Stimulated activated CD4-positive, alpha-beta T cell treated with anti-CD3 and anti-CD28 coated beads, Interleukin-4, amount 100 ng/mL, for 48 hours (primary cell): Measurements from ENCODE around the gene ONECUT3.
A peak's percentile ranks its signal among the peaks of the same experiment; 100 is the strongest.

Source experiments
- DNase-seq, 2 donors: peaks; one replicate each; pipeline ENCODE4 v3.0.0-alpha.2; 2020; ENCODE audit warnings: low read depth in 2 of 2

ONECUT3 gene

DNA sequence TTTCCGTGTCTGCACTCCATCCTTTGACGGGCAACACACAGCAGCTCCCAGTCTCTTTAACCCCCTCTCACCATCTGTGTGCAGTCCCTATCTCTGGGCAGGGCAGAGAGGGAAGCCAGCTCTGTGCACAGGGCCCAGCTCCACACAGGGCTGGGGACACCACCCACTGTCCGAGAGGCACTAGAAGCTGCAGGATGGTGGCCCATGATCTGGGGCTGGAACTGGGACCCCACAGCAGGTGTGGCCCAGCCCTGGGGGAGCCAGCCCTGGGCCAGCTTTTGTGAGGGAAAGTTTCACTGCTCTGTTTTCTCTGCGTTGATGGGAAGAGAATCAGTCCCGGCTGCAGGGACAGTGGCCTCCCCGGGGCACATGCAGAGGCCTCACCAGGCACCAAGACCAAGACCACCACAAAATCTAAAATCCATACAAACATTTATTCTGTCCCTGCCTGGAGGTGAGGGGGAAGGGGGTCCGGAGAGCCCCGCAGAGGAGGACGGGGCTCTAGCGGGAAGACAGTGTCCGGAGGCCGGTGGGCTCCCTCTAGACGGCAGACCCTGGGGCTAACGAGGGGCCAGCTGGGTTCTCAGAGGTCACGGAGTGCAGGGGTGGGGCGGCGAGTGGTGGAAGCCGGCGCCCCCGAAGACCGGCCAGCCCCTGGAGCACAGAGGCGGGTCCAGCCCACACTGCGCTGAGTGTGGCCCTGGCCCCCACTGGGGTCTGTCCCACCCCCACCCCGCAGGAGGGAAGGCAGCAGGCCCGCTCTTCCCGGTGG lies 61.7 kb downstream of the ONECUT3 start:
- no peak for DNase-seq

DNA sequence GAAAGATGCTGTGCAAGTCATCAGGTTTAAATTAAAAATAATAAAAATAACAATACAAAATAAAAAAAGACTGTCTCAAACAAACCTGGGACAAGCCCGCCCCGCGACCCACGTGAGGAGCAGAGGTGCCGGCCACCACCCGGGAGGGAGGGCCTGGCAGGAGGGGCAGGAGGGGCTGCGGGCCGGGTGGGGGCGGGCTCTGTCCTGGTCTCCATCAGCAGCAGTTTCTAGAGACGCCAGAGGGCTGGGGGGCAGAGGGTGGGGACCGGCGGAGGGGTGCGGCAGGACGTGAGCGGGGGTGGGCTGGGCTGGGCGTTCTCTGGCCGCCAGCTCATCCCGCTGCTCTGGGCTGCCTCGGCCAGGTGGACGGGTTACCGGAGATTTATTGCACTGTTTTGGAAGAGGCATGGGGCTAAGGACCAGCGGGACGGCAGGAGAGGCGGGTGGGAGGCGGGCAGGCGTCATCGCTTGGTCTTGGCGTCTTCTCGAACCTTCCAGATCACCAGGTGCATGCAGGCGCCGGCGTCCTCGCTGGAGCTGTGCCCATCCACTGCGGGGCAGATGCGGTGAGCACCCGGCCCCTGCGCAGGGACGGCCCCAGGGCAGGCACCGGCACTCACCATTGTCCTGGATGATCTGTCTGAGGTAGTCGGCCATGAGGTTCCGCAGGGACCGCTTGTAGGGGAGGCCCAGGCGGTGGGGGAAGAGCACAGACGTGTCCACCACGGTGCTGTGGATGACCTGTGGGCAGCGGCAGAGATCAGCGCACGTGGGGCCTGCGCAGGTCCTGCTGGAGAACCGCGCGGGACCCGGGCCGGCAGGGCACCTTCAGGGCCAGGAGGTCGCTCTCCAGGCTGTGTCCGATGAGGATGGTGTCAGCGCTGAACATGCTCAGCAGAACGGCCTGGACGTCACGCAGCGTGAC lies 62.6 kb downstream of the ONECUT3 start:
- DNase-seq: no peak

DNA sequence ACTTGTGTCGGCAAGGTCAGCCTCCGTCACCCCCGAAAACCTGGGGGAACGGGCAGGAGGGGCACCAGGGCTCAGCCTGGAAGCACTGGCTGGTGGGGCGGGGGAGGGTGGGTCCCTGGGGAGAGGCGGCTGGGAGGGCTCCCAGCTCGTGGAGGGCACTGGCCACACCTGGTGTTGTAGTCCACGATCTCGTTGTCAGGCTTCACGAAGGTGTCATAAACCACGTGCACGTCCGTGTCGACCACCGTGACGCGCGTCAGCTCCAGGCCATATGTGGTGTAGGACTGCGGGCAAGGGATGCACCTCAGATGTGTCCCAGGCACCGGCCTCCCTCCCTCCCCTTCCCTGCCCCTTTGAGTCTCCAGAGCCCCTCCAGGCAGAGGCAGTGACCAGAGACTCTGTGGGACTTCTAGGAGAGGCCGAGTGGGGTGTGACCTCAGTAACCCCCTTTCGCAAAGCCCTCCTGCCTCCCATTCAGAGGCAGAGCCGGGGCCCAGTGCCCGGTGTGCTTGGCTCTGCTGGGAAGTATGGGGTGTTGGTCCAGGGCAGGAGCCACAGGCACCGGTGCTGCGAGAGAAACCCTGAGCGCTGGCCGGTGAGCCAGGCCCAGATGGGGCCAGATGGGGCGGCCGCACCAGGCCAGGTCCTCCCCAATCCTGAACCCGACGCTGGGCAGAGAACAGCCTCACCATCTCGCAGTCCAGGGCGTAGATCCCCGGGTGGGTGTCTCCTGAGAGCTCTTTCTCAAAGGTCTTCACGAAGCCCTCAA lies 63.4 kb downstream of the ONECUT3 start:
- DNase-seq: no peak

DNA sequence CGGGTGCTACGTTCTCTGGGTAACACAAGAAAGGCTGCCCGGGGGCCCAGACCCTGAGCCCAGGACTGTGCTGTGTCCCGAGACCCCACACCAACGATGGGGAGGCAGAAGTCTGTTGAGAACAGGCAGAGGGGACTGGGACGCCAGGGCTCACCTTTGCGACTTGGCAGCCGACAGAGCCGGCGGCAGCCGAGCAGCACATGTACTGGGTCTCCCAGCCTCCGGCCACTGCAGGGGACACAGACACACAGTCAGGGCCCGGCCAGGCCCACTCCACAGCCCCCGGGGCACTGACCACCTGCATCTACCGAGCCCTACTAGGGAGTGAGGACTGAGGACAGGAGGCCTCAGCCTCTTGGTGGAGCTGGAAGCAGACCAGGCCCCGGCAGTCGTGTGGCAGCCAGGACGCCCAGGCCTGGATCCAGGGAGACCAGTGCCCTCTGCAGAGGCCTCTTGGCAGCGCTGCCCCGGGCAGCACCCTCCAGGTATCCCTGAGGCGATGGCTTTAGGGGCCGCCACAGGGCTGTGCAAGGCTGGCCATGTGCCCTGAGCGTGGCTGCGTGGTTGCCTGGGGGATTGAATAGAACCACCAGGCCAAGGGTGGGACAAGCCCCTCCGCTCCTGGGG lies 64.4 kb downstream of the ONECUT3 start:
- no peak for DNase-seq

DNA sequence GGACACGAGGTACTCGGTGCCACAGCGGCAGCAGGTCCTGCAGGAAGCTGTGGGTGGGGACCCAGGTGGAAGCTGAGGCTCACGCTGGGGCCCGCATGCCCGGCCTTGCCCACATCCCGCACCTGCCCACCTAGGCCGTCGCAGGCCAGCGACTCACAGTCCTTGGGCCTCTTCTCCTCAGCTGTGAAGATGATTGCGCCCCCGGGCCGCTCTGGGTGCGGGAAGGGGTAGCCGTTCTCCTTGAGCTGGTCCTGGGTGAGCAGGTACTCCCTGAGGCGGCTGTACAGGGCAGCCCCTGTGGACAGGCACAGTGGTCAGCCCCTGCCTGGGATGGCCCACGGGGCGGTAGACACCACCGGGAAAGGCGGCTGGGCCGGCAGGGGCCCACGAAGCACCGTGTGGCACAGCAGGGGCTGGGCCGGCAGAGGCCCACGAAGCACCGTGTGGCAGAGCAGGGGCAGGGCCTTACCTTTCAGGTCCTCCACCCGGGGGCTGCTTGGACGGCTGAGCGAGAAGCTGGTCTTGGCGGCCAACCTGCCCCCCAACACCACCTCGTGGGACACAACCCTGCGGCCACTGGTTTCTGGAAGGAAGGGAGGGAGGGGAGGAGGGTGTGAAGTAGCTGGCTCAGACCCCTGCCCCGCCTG lies 65.4 kb downstream of the ONECUT3 start:
- no peak for DNase-seq

DNA sequence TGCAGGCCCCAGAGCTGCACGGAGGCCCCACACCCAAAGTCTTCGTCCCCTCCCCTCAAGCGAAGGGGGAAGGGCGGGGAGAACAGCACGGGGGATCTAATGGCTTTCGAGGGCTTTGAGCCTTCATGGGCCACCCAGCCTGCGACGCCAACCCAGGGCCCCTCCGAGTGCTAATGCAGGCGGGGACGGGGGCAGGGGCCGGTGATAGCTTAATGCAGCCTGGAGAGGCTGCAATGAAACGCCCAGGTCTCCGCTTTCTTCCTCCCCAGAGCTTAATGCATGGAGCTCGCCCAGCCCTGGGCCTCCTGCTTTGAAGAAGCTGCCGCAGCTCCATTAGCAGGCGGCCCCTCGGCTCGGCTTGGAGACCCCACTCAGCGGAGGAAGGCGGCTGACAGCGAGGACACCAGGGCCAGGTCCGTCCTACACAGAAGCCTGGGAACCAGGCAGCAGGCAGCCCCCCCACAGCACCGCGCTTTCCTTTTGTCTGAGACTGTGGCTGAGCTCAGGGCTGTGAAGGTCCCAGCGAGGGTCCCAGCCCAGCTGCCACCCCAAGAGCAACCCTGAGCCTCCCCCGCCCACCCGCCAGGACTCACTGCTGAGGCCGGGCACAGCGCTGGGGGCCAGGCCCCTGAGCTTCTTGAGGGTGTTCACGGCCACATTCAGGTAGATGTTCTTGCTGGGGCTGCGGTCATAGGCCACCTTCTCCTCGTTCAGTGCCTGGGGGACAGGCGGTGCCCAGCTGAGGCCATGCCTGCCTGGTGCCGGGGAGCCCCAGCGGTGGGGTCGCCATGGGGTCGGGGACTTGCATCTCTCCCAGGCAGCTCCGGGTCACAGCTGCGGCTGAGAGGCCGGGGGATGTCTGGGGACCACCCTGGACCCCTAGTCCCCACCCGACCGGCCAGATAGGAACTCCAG lies 66.3 kb downstream of the ONECUT3 start:
- DNase-seq: no peak

DNA sequence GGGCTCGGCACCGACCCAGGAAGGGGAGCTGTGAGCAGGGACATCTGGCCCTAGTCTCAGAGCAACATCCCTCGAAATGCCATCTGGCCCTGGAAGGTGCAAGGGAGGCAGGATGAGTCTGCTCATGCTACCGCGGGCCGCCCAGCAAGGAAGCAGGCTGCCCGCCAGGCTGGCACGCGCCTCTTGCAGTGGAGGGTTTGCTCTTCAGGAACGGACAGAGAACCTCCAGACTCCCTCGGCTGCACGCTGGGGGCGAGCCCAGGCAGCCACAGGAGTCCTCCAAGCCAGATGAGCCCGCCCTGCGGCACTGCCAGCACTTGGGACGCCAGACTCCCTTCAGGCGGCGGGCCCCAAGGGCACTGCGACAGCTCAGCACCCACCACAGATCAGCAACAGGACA lies 68.9 kb downstream of the ONECUT3 start:
- DNase-seq: no peak

DNA sequence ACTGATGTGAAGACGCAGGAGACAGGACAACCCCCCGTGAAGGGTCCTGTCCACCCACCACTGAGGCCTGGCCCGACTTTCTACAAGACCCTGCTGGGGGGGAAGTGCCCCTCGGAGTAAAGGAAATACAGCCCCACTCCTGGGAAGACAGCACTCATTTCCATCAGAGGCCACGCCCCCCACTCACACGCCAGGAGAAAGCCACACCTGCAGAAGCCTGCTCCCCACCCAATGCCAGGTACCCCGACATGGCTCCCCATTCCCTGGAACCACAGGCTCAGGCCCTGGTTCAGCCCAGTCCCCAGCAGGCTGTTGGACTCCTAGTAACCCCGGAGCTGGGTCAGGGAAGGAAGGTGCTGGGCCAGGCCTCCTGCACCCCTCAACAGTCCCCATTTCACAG lies 69.7 kb downstream of the ONECUT3 start:
- no peak for DNase-seq

DNA sequence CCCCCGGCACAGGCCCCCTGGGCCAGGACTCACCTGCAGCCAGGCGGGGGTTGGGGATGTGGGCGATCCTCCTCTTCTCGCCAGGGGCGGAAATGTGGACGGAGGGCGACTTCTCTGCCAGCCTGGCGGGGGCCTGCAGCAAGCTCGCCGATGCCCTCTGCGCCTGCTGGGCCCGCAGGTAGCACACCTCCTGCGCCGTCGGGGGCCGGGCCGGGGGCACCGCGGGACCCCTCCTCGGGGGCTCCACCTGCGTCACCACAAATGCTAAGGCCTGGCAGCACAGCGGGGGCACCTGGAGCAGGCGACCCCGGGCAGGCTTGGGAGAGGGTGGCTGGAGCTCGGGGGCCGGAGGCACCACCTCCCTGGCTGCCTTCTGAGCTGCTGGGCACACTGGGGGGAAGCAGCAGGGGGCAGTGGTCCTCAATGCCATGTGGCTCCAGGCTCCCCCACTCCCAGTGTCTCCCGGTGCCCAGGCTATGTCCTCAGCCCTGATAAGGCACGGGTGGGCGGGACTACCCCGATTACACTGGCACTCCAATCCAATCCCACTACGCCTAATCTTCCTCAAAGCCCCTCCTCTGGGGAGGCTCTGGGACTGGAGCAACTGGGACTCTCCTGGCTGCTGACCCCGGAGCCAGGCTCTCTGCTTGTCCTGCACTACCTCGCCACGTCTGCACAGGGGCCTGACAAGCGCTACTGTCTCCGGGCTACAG lies 70.4 kb downstream of the ONECUT3 start:
- DNase-seq: no peak

DNA sequence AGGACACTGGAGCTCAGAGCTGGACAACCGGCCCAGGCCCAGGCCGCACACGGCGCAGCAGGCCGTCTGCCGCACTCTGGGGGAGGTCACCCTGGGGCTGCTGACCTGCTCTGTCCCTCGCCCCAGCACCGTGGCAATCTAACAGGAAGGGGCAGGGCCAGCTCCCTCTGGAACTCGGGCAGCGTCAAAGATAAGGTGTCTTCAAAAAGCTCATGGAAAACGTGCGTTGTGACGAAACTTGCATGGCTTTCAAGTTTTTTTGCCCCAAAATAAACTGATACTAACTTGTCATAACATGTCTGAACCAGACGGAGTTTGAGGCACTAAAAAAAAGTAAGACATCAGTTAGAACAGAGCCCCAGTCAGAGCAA lies 70.9 kb downstream of the ONECUT3 start:
- no peak for DNase-seq

DNA sequence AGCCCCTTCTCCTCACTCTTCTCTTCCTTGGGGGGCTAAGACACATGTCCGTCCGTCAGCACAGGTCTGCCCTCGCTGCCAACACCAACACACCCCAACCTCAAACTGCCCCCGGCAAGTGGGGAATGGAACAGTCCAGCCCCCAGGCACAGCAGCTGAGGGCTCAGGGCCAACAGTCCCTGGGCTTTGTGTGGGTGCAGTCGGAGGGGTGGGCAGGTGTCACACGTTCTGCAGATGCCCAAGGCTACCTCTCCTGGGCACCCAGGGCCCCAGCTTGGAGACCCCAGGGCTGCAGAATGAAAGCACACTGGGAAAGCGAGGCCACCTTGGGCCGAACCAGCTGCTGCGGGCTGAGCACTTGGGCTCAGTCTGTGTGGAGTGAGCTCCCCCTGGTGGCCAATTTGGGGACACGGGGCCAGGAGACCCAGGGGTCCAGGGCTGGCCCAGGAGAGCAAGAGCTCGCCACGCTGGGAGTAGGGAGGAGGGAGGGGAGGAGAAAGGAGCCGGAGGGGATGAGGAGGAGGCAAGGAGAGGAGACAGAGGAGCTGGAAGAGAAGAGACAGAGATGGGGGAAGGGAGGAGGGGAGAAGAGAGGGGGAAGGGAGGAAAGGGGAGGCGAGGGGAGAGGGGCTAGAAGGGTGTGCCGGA lies 72.7 kb downstream of the ONECUT3 start:
- peak; percentile 74 to 76 for DNase-seq

DNA sequence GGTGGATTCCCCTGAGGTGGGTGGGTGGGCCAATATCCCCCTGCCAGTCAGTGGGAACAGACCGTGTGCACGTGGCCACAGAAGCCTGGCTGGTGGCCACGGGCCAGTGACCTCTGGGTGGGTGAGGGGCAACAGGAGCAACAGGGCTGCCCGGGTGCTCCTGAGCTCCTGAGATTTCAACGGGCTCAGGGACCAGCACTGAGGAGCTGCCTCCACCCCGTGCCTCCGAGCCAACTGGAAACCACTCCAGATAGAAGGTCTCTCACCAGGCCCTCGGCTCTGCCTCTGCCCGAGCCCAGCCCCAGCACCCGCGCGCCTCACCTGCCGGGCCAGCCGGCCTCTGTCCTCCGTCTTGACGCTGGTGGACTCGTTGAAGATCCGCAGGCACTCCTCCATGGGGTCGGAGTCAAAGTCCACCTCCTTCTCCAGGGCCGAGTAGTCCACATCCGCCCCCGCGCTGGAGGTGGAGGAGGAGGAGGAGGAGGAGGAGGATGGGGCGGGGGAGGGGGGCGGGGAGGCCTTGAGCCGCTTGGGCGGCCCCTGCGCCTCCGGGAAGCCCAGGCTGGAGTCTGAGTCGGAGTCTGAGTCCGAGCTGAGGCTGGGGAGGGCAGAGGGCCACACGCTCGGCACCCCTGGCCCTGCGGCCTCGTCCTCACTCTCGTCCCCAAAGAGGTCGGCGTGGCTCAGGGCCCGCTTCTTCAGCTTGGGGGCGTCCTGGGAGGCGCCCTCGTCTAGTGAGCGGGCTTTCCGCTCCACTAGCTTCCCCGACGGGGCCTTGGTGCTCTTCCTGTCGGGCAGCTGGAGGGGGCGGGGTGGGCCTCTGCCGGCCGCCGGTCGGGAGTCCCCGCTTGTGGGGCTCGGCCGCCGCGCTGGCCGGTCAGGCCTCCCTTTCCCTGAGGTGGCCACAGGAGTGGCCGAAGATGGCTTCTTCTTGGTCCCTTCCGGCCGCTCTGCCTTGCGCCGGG lies 73.5 kb downstream of the ONECUT3 start:
- DNase-seq: no peak

DNA sequence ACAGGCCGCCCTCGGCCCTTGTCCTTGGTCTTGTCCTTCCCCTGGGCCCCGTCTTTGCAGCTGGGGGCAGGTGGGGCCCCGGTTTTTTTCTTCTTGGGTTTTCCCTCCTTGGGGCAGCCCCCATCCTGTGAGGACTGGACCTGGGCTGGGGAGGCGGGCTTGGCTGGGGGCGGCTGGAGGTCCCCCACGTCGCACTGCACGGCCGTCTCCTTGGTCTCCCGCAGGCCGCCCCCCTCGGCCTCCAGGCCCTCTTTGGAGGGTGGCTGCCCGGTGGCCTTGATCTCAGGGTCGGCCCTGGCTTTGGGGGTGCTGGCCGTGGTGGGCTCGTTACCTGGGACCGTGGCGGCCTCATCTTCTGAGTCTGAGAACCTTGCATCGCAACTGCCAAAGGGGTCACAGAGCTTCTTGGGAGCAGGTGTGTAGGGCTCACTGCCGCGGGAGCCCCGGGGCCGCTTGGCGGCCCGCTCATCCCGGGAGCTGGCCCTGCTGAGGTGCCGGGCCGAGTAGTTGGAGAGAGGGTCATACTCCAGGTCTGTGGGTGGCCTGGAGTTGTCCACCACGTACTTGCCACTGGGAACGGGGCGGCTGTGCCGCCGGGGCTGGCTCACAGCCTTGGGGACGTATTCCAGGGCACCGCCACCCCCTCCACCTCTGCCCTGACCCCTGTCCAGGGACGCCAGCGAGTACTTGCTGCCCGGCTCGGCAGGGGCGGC lies 74.4 kb downstream of the ONECUT3 start:
- DNase-seq: no peak

DNA sequence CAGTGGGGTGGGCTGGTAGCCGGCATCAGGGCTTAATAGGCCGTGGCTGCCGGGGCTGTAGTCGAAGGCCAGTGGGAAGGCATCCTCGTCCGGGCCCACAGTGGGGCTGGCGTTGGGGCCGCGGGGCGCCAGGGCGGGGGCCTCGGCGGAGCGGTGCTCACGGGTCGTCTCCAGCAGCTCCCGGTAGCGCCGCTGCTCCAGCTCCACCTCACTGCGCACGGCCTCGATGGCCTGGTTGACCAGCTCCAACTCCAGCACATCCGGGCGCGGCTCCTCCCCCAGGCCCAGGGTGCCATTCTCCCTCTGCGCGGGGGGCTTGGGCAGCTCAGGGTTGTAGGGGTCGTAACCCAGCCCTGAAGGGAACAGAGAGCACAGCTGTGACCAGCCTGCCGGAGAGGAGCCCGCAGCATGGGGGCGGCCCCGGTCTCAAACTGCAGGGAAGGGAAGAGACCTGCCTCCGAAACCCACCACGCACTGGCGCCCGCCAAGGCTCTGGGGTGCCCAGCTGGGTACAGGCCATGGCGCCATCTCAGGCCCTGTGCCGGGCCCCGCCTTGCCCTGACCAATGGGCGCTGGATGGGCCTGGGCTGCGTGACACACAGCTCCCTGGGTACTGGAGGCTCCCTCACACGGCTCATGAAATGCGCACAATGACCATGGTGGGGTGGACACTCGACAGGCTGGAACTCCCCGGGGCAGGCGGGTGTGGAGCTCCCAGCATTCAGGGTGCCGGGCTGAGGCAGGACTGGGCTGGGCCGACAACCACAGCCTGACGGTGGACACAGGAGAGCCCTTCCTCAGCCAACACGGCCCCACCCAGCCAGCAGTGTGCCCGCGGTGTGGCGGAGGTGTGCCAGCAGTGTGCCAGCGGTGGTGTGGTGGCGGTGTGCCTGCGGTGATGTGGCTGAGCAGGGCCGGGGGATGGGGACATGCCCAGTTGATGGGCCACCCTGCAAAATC lies 75.3 kb downstream of the ONECUT3 start:
- DNase-seq: no peak

DNA sequence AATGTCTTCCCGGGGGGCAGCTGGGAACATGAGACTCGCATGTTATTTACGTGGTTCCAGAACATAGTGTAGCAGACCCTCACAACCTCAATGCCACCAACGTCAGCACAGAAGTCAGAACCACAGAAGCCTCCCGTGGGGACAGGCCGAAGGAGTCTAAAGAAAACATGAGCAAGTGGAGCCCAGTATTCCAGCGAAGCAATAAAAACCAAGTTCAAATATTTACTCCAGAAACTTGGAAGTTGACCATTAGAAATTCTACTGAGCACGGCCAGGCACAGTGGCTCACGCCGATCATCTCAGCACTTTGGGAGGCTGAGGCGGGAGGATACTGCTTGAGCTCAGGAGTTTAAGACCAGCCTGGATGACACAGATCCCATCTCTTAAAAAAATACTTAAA lies 76.7 kb downstream of the ONECUT3 start:
- no peak for DNase-seq

DNA sequence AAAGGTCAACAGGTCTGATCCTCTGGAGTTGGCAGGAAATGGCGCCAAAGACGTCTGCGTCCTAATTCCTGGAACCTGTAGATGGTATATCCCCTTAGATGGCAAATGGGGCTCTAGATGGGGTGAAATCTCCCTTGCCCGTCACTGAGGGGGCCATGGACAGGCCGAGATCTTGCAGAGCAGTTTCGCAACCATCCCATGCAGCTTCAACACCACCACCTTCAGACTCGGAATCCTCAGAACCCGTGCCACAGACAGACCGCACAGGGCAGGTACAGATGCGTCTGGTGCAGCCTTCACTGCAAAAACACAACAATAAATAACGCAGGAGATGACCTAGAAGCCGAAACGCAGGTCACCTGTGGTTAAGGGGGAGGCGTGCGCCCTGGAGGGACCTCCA lies 77.3 kb downstream of the ONECUT3 start:
- DNase-seq: no peak
